NCI-H748 (cell line): ENCODE results near the gene FBXO45.
A peak's percentile ranks its signal among the peaks of the same experiment; 100 is the strongest.
"Not testable (repeated sequence)": the region's sequence is repeated elsewhere in the genome, so short reads cannot be mapped to it uniquely, and the experiment has no call there.

ENCODE experiments used
- DNase-seq: peaks from one replicate; lab custom pipeline; 2025; ENCODE audit not compliant: unreplicated experiment; lab: John Stamatoyannopoulos, UW

FBXO45 gene, protein sequence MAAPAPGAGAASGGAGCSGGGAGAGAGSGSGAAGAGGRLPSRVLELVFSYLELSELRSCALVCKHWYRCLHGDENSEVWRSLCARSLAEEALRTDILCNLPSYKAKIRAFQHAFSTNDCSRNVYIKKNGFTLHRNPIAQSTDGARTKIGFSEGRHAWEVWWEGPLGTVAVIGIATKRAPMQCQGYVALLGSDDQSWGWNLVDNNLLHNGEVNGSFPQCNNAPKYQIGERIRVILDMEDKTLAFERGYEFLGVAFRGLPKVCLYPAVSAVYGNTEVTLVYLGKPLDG

DNA sequence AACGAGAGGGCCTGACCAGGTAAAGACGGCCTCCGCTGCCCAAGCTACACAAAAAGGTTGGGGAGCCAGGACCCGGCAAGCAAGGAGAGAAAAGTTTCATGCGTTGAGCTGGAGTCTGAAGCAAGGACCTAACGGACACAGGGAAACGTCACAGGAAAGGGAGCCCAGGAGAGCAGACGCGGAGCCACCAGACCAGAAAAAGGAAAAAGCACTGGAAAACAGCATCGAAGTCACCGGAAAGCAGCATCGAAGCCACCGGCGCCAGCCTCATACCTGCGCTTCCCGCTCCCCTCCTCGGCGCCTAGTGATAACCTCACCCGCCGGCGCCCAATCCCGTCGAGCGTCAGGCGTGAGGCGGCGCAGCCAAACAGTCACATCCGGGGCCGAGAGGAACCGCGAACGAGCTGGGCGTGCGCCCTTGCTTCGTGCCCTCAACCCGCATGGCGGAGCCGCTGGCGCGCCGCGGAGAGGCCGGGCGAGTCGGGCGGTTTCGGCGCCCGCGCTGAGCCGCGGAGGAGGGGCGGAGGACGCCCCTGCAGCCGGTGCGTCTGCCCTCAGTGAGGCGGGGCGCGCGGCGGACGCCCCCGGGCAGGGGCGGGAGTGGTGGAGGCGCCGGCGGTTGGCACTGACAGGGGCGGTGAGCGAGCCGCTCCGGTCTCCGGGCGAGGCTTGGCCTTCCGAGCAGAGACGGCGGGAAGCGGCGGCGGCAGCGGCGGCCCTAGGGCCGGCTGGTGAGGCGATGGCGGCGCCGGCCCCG lies at the start of gene FBXO45, which contains the start of gene WDR53:
FBXO45 (plus strand) TSS at position 415 of the 757 bp plus-strand sequence; CDS start at position 740, 325 bp downstream.
WDR53 (minus strand) TSS at position 309 of the 757 bp plus-strand sequence. CDS start 7,079 bp downstream, outside the sequence.
- DNase-seq: peak; percentile 95

DNA sequence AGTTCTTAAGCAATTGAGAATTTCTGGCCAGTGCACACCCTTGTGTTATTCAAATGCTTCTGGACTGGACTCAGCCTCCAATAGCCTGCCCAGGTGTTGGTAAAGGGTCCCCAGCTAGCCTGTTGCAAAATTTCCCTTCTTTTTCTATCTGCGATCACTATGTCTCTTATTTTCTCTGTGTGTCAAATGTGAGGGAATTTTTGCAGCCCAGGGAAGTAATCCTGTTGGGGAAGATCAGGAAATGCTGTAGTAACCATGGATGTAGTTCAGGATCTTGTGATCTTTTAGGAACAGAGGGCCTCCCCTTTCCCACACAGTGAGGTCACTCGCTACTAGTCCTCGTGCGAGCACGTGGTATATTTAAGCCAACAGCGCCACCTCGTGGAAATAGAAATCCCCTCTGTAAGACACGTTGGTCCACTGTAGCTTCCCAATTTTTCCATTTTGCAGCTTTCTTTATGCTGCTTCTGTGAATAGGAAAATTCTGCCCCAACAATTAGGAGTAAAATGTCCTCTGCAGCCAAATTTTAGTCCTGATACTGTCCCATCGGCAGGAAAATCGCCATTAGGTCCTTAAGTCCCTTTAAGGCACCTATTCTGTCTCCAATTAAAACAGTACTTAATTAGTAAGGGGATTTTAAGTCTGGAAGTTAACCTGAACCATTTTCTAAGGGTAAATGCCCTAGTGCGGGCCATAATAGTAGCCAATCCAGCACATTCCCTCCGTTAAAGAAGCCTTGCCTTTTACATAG lies 49.3 kb upstream of the FBXO45 start:
- peak; percentile 71 for DNase-seq

DNA sequence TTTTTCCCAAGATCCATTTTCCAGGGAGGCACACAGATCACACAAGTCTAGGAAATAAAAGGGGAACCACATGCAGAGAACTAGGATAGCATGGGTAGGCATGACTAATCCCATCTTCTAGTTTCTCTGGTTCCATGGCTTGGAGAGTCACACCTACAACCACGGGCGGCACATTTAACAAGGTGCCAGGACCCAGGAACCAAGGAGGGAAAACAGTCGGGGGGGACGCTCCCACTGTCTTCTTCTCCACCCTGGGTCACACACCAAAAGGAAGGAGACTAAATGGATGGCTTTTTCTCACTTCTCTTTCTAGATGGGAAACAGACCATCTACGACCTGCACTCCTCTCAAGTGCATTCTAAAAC lies 48.8 kb upstream of the FBXO45 start:
- DNase-seq: no peak

DNA sequence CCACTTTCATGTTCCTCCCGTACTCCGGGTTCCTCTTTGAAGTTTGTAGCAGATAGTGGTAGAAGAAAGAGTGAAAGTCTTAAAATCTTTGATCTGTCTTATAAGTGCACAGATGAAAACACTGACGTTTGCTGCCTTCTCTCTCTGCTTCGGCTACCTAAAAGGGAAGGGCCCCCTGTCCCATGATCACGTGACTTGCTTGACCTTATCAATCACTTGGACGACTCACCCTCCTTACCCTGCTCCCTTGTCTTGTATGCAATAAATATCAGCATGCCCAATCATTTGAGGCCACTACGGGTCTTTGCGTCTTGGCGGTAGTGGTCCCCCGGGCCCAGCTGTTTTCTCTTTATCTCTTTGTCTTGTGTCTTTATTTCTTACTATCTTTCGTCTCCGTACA lies 47.2 kb upstream of the FBXO45 start:
- DNase-seq: not testable (repeated sequence)

DNA sequence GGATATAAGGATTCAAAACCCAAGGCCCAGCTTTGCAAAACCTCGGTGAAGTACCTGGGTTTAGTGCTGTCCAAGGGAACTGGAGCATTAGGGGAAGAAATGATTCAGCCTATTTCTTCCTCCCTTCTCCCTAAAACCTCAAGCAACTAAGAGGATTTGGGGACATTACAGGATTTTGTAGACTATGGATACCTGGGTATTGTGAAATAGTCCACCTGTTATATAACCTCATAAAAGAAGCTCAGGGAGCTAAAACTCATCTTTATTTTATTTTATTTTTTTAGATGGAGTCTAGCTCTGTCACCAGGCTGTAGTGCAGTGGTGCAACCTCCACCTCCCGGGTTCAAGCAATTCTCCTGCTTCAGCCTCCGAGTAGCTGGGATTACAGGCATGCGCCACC lies 44.6 kb upstream of the FBXO45 start:
- no peak for DNase-seq

DNA sequence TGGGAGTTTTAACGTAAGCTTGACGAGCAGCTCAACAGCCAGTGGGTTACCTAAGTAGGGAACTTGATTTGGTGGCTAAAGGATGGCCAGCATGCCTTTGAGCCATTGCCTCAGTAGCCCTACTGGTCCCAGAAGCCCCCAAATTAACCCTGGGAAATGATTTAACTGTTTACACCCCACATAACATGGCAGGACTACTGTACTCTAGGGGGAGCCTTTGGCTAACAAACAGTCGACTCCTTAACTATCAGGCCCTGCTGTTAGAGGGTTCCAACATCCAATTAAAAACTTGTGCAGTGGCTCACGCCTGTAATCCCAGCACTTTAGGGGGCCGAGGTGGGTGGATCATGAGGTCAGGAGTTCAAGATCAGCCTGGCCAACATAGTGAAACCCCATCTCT lies 43.9 kb upstream of the FBXO45 start:
- DNase-seq: no peak

DNA sequence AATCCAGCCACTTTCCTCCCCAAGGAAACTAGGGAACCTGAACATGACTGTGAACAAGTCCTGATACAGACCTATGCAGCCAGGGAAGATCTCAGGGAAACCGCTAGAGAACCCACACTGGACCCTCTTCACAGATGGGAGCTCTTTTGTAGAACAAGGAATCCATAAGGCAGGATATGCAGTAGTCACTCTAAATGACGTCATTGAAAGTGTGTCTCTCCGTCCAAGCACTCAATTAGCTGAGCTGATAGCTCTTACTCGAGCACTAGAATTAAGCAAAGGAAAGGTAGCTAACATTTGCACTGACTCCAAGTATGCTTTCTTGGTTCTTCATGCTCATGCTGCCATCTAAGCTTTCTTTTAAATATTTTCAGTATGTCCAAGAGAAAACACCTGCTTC lies 43.3 kb upstream of the FBXO45 start:
- DNase-seq: no peak

DNA sequence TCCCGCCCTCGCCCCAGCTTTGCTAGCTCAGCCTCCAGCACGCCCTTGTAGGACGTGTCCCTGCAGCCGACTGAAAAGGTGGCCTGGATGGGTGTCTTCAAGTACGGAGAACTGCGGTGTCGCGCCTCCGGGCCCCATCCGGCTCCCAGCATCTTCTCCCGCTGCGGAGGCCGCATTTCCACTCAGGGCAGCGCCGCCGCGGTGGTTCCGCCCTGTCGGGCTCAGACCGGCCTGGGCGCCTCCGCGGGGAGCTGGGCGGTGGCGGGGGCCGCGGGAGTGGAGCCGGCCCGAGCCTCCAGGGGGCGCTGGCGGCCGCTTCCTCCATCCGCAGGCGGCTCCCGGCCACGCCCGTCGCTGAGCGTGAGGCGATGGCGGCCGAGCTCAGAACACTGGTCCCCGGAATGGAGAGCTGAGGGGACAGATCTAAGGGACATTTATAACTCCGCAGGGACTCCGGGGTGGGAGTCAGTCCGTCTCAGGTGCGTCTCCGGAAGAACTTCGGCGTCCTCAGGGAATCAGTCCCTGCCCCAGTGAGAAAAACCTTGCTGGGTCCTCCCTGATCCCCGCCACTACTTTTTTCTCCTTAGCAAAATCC lies 39.7 kb upstream of the FBXO45 start:
- DNase-seq: peak; percentile 79

DNA sequence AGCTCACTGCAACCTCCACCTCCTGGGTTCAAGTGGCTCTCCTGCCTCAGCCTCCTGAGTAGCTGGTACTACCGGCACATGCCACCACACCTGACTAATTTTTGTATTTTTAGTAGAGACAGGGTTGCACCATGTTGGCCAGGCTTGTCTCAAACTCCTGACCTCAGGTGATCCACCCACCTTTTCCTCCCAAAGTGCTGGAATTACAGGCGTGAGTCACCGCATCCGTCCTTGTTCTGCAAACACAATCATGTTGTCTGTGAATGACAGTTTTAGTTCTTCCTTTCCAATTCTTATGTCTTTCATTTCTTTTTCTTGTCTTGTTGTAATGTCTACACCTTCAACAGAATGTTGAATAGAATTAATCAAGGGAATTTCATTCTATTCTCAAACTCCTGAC lies 37.0 kb upstream of the FBXO45 start:
- no peak for DNase-seq

DNA sequence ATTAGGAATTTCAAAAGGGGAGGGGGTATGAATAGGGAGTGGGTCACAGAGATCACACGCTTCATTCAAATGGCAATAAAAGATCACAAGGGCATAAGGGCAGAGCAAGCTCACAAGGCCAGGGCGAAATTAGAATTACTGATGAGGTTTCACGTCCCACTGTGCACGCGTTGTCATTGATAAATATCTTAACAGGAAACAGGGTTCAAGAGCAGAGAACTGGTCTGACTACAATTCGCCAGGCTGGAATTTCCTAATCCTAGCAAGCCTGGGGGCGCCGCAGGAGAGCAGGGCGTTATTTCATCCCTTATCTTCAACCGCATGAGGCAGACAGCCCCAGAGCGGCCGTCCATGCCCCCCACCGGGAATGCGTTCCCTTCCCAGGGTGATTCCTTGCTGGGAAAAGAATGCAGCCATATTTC lies 35.2 kb upstream of the FBXO45 start:
- DNase-seq: no peak

DNA sequence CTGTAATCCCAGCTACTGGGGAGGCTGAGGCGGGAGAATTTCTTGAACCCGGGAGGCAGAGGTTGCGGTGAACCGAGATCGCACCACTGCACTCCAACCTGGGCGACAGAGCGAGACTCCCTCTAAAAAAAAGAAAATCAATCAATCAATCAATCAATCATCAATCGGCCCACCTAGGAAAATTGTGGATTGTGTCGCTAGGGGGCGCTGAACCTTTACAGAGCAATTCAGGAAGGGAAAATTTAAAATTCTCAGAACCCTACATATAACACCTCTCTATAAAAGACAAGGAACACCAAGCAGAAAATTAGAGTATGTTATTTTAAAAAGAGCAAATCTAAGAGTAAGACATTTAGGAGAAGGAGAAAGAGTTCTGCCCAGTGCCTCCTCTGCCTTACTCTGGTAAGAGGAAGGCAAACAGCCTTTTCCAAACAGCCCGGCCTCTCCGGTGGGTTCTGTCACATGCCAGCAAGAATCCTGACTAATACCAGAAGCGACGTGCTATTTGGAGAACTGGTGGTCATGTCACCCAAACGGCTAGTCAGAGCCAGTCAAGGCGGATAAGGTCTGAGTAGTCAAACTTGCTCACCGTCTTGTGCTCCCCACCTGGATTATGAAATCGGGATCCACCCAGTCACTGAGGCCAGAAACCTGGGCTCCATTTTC lies 31.0 kb upstream of the FBXO45 start:
- DNase-seq: peak; percentile 27

DNA sequence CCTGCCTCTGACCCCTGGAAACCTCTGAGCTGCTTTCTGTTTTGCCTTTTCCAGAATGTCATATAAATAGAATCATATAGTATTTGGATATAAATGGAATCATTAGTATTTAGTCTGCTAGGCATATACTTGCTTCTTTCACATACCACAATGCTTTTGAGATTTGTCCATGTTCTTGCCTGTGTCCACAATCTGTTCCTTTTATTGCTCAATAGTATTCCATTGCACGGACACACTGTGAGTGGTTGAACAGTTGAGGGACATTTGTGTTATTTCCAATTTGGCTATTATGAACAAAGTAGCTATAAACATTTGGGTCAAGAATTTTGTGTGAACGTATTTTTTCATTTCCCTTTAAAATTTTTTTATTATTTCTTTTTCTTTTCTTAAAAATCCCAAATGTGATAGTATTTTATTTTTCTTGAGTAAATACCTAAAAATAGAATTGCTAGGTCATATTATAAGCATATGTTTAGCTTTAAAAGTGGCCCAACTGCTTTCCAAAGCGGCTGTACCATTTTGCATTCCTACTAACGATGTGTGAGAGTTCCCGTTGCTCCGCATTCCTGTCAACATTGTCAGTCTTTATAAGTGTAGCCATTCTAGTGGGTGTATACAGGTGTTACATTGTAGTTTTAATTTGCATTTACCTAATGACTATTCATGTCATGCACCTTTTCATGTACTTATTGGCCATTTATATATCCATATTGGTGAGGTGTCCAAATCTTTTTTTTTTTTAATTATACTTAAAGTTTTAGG lies 26.6 kb upstream of the FBXO45 start:
- DNase-seq: no peak

DNA sequence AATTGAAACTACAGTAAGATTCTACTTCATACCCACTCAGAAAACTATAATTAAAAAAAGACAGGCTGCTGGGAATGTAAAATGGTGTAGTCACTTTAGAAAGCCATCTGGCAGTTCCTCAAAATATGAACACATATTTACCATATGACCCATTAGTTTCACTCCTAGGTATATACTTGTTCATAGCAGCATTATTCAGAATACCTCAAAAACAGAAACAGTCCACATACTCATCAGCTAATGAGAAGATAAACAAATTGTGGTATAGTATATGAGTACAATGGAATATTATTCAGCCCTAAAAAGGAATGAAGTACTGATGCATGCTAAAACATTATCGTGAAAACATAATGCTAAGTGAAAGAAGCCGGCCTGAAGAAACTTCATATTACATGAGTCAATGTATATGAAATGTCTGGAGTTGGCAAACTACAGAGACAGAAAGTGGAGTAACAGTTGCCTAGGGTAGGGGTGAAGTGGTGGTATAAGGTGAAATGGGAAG lies 23.9 kb upstream of the FBXO45 start:
- DNase-seq: no peak

DNA sequence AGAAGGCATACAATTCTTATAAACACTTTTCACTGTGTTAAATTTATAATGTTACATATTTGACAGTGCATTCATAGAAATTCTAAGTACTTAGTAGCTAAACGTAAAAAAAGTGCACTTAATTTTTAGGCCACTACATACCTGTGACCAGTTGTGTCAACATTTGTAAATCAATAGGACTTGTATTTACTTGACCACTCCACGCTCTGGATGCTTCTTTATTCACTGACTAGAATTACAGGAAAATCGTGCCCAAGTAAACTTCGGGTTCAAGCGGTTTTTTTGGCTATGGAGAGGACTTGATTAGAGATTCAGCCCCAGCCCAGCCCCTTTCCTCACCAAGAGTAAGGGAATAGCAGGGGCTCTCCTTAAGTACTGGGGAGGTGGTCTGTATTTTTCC lies 21.9 kb upstream of the FBXO45 start:
- no peak for DNase-seq

DNA sequence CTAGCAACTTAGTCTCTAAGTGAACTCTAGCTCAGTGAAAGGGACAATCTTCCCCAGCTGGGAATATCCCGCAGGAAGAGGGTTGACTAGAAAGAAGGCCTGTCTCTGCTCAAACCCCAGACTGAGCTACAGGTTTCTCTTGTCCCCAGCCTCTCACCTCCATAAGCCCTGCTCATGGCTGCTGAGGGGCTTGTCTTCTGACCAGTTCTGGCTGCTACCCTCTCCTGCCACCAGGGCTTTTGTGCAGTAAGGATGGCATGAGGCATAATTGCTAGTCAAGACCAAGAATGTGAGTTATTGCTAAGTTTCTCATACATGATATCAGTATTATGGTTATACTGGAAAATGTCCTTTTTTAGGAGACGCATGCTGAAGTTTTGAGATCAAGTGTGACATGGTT lies 21.4 kb upstream of the FBXO45 start:
- DNase-seq: no peak

DNA sequence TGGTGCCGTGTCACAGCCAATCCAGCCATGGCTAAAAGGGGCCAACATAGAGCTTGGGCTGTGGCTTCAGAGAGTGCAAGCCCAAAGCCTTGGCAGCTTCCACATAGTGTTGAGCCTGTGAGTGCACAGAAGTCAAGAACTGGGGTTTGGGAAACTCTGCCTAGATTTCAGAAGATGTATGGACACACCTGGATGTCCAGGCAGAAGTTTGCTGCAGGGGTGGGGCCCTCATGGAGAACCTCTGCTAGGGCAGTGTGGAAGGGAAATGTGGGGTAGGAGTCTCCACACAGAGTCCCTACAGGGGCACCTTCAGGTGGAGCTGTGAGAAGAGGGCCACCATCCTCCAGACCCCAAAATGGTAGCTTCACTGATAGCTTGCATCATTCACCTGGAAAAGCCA lies 19.1 kb upstream of the FBXO45 start:
- not testable (repeated sequence) for DNase-seq

DNA sequence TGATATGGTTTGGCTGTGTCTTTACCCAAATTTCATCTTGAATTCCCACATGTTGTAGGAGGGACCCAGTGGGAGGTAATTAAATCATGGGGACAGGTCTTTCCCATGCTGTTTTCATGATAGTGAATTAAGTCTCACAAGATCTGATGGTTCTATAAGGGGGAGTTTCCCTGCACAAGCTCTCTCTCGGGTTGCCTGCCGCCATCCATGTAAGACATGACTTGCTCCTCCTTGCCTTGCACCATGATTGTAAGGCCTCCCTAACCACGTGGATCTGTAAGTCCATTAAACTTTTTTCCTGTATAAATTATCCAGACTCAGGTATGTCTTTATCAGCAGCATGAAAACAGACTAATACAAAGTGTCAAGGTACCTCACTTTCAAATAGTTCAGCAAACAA lies 18.3 kb upstream of the FBXO45 start:
- not testable (repeated sequence) for DNase-seq

DNA sequence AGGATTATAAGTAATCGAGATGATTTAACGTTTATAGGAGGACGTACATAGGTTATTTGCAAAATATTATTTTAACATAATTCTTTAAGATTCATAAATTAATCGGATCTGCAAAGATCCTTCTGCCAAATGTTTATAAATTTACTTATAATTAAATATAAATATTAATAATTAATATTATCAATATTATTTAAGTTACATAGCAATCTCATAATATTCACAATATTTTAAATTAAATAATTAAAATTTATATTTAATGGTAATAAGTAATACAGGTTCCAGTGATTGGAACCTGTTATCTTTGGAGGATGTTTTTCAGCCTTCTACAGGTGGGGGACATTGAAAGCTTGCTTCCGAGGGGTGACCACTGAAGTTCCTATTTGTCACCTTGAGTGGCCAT lies 16.2 kb upstream of the FBXO45 start:
- no peak for DNase-seq

DNA sequence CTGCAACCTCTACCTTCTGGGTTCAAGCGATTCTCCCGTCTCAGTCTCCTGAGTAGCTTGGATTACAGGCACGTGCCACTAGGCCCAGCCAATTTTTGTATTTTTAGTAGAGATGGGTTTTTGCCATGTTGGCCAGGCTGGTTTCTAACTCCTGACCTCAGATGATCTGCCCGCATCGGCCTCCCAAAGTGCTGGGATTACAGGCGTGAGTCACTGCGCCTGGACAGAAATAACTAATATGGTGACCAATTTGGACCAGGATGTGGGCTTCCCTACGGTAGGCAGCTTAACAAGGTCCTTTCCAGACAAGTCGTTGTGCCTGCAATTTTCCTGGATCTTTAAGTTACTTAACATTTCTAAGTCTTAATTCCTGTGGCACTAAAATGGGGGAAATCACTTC lies 14.9 kb upstream of the FBXO45 start:
- no peak for DNase-seq

DNA sequence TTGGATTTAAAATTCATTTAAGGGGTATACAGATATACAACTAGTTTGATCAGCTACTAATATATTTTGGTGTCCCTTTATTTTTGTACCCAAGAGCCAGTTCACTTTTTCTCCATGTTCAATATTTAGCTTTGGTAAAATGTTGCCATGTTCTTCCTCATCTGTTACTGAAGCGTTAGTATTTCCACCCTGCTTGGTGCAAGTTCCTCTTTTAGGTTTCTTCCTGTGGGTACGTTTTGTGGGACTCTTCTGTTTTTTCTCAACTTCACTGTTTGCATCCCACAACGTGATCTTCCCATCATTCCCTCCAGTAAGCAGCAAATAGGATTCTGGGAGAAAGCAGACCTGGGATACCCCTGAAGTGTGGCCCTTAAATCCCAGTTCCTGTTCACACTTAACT lies 14.3 kb upstream of the FBXO45 start:
- DNase-seq: no peak
